Subcutaneous abdominal adipose tissue (tissue), 5 donors: ENCODE measurements around the gene EXOC1L.

ENCODE experiments used
- H3K27ac ChIP-seq: one replicate; pipeline ENCODE4 v1.7.0; 2013; ENCODE audit warnings: low read depth, mild to moderate bottlenecking, inconsistent platforms, low read length, moderate library complexity
- H3K27me3 ChIP-seq, 5 donors: one replicate each; pipeline ENCODE4 v1.7.0; 2013; ENCODE audit warnings: low read length in 5 of 5, inconsistent platforms in 1 of 5; ENCODE audit not compliant: control insufficient read depth in 5 of 5, insufficient read depth in 4 of 5
- H3K36me3 ChIP-seq, 5 donors: one replicate each; pipeline ENCODE4 v1.7.0; 2013; ENCODE audit warnings: low read length in 5 of 5; ENCODE audit not compliant: control insufficient read depth in 5 of 5, insufficient read depth in 5 of 5
- H3K4me1 ChIP-seq, 5 donors: one replicate each; pipeline ENCODE4 v1.7.0; 2013; ENCODE audit warnings: low read length in 5 of 5, mild to moderate bottlenecking in 3 of 5, moderate library complexity in 1 of 5; ENCODE audit not compliant: control insufficient read depth in 5 of 5, insufficient read depth in 5 of 5
- H3K4me3 ChIP-seq, 5 donors: one replicate each; pipeline ENCODE4 v1.7.0; 2013; ENCODE audit warnings: low read length in 5 of 5, low read depth in 1 of 5
- H3K9ac ChIP-seq, 5 donors: one replicate each; pipeline ENCODE4 v1.7.0; 2013; ENCODE audit warnings: low read length in 5 of 5, mild to moderate bottlenecking in 4 of 5, moderate library complexity in 3 of 5
- H3K9me3 ChIP-seq, 5 donors: one replicate each; pipeline ENCODE4 v1.7.0; 2013; ENCODE audit warnings: low read length in 5 of 5; ENCODE audit not compliant: control insufficient read depth in 5 of 5
- donor health status: healthy.
- donor health status: healthy.
- donor health status: healthy.
- donor health status: healthy.
- donor health status: healthy.

EXOC1L gene

GRCh38 chr4:55853484-55854046, 34.0 kb downstream of the EXOC1L start, which contains the start of gene EXOC1:
EXOC1 (plus strand) TSS chr4:55853648; CDS start chr4:55858324, 4,676 bp downstream.
- Histone ChIP-seq H3K36me3 (peaks cover 0 to 5% (median 3%) of the 10 kb centered on the region in 5 donors), H3K27ac (peak within 1 kb of the TSS; percentile 88), H3K4me3 (peak within 1 kb of the TSS; percentile 77 to 98 (median 95)), H3K9me3 (no peaks in the 10 kb centered on the region), H3K9ac (peak within 1 kb of the TSS; percentile 85 to 98 (median 93)), H3K4me1 (peaks cover 7 to 28% (median 22%) of the 10 kb centered on the region in 5 donors), H3K27me3 (peaks cover 0 to 3% (median 0%) of the 10 kb centered on the region in 5 donors)

DNA sequence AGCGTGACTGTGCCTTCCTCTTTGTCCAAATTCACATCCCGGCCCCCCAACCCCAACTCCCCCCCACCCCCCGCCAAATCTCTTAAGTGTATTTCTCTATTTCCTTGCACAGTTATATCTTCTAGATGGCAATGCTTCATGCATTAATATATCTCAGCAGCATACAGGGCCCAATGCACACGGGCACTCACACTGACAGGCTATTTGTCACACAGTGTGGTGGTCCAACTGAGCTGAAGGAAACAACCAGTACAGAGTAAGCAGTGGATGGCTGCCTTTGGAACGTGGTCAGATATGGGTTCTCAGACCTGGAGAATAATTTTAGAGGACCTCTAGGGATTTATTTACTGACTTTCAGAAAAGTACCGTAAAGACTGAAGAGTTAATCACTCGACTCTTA, 34.5 kb downstream of the EXOC1L start:
- Histone ChIP-seq H3K4me1 (peaks cover 7 to 28% (median 22%) of the 10 kb centered on the region in 5 donors), H3K4me3 (peak overlapping the region; percentile 77 to 98 (median 95)), H3K36me3 (peaks cover 0 to 7% (median 3%) of the 10 kb centered on the region in 5 donors), H3K27me3 (peaks cover 0 to 3% (median 0%) of the 10 kb centered on the region in 5 donors), H3K9ac (peak overlapping the region; percentile 85 to 98 (median 93)), H3K27ac (peak overlapping the region; percentile 88), H3K9me3 (no peaks in the 10 kb centered on the region)

DNA sequence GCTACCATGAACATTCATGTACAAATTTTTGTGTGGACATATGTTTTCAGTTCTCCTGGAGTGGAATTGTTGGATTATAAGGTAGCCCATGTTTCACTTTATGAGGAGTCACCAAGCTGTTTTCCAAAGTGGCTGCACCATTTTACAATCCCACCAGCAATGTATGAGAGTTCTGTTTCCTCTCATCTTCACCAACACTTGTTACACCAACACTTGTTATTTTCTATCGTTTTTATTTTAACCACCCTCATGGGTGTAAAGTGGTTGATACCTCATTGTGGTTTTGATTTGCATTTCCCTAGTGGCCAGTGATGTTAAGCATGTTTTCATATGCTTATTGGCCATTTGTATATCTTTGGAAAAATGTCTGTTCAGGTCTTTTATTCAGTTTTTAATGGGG, 38.0 kb downstream of the EXOC1L start:
- H3K9me3 ChIP-seq, result no peaks in the 10 kb centered on the region
- no peak overlapping the region for H3K4me3 ChIP-seq
- no peaks in the 10 kb centered on the region for H3K27me3 ChIP-seq
- H3K27ac ChIP-seq, result no peak overlapping the region
- H3K4me1 ChIP-seq, result peaks cover 7 to 24% (median 21%) of the 10 kb centered on the region in 5 donors
- no peak overlapping the region for H3K9ac ChIP-seq
- H3K36me3 ChIP-seq, result peaks cover 10 to 26% (median 15%) of the 10 kb centered on the region in 5 donors

GRCh38 chr4:55859711-55860110, 40.1 kb downstream of the EXOC1L start:
- no peak overlapping the region for H3K27ac ChIP-seq

DNA sequence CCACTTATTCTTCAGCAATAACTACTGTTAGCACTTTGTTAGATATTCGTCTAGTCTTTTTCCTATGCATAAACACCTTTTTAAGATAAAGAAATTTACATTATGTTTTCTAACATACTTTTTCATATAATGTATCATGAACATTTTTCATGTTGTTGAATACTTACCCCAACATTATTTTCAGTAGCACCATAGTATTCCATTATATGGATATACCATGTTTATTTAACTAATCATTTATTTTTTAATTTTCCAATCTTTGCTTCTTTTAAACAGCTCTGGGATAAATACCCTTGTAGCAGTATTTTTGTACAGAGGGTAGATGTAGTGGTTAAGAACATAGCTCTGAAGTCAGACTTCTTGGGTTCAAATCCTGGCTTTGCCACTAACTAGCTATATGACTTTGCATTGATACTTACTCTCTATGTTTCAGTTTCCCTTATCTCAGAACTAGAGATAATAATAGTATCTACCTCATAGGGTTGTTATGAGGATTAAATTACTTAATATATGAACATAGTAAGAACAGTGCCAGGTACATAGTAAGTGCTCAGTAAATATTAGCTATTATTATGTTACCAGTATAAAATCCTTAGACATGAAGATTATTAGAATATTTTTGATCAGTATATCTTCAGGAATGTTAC, 45.1 kb downstream of the EXOC1L start:
- Histone ChIP-seq H3K9ac (no peak overlapping the region), H3K4me3 (no peak overlapping the region), H3K27me3 (no peaks in the 10 kb centered on the region), H3K9me3 (no peaks in the 10 kb centered on the region), H3K36me3 (peaks cover 23 to 43% (median 36%) of the 10 kb centered on the region in 5 donors), H3K4me1 (peaks cover 0 to 20% (median 11%) of the 10 kb centered on the region in 5 donors), H3K27ac (peak overlapping the region; percentile 91)

More at GRCh38 chr4:55859711-55860110, 40.1 kb downstream of the EXOC1L start:
- Histone ChIP-seq H3K4me3 (no peak overlapping the region), H3K27me3 (no peaks in the 10 kb centered on the region), H3K36me3 (peaks cover 14 to 32% (median 21%) of the 10 kb centered on the region in 5 donors), H3K9me3 (no peaks in the 10 kb centered on the region), H3K4me1 (peaks cover 2 to 14% (median 8%) of the 10 kb centered on the region in 5 donors), H3K9ac (no peak overlapping the region)

DNA sequence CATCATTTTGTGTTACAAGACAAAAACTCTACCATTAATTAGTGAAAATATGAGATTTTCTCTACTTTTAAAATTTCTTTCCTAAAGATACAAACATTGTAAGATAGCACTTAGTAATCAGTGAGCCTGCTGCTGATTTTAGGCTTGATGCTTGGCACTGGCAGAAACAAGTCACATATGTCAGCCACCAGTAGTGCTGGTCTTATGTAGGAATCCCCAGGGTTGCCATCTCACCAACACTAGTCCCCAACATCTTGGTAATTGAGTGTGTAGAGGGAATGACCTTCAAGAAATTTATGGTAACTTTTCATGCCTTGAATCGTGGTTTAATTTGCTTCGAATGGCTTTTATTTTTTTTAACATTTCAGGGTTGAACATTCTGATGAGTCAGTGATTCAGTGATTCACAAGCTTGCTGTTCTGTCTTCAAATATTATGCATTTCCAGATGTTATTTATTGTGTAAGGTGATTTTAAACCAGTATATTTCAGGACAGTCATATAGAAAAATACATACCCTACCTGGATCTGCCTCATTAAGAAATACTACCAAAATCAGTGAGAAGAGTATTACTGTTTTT, 45.7 kb downstream of the EXOC1L start:
- Histone ChIP-seq H3K9me3 (no peaks in the 10 kb centered on the region), H3K4me3 (no peak overlapping the region), H3K27ac (peak overlapping the region; percentile 91), H3K27me3 (no peaks in the 10 kb centered on the region), H3K9ac (no peak overlapping the region), H3K36me3 (peaks cover 27 to 41% (median 31%) of the 10 kb centered on the region in 5 donors), H3K4me1 (peaks cover 0 to 20% (median 11%) of the 10 kb centered on the region in 5 donors)

DNA sequence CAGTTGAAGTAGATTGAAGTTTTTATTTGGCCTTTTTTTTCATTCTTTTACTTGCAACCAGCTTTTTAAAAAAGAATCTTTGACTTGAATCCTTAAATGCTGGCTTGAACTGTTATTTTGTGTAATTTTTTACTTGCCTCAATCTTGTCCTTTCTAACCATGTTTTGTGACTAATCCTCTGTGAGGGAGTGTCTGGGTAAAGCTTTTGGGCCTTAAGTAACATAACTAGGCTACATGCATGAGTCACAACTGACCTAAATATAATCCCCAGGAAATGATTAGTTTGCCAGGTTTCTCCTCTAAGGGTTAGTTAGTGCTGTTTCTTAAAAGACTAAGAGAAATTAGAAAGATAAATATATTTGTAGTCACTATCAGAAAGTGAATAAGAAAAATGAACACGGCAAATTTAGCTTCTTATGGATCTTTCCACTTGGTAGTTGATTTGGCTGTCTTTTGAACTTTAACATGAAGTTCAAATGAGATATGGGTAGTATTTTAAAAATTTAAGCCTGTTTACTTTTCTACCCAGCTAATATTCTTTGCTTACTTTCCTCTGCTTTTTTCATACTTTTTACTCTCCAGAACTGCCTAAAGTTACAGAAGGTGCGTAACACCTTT, 46.8 kb downstream of the EXOC1L start:
- no peak overlapping the region for H3K4me3 ChIP-seq
- H3K4me1 ChIP-seq, result peaks cover 0 to 23% (median 17%) of the 10 kb centered on the region in 5 donors
- peak overlapping the region; percentile 91 for H3K27ac ChIP-seq
- no peaks in the 10 kb centered on the region for H3K9me3 ChIP-seq
- H3K36me3 ChIP-seq, result peaks cover 22 to 45% (median 33%) of the 10 kb centered on the region in 5 donors
- H3K9ac ChIP-seq, result peak overlapping the region in 2 of 5 donors; percentile 25 to 56
- no peaks in the 10 kb centered on the region for H3K27me3 ChIP-seq

DNA sequence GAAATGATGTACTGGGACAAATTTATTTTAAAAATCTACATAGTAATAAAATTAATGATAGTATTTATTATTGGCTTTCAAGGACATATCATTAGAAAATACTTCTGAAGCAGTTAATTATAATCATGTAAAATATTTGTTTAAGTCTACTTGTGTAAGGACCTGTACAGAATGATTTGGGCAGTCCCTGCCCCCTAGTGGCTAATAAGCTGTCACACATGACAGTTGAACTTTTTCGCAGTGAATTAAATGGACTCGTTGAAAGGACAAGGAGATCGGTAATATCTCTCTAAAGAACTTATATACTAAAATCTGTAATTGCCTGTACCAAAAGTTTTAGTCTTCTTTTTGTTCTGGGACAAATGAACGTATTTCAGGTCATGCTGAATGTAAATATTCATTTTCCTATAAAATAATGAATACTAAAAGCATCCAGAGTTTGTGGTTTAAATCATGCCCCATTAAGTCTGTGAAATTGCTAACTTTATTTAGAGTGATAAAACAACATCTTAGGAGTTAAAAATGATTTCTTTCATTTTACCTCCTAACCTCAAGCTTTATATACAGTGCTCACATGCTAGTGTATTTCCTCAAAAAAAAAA, 47.5 kb downstream of the EXOC1L start:
- H3K9me3 ChIP-seq, result no peaks in the 10 kb centered on the region
- H3K27me3 ChIP-seq, result no peaks in the 10 kb centered on the region
- H3K9ac ChIP-seq, result peak overlapping the region in 2 of 5 donors; percentile 25 to 56
- peaks cover 0 to 25% (median 23%) of the 10 kb centered on the region in 5 donors for H3K4me1 ChIP-seq
- peak overlapping the region; percentile 91 for H3K27ac ChIP-seq
- no peak overlapping the region for H3K4me3 ChIP-seq
- peaks cover 22 to 50% (median 33%) of the 10 kb centered on the region in 5 donors for H3K36me3 ChIP-seq

DNA sequence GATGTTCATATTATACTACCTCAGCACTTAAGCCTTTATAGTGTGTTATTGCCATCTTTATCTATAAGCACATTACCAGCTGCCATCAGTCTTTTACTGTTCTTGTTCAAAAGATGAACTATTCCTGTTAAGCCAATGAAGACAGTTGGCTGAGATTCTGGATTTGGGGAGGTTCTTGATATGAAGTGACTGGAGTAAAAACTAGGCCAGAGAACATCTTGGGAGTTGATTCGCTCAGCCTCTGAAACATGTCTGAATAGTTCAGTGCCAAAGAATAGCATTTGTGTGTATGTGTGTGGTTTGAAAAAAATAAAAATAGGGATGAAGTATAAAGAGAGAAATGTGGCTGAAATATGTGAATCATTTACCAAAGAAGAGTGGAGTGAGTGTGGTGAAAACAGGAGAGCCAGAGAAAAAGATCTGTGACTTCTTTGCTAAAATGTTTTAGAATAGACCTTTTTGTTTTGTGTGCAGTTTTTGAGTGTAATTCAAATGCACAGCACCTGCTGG, 49.0 kb downstream of the EXOC1L start:
- Histone ChIP-seq H3K9ac (no peak overlapping the region), H3K36me3 (peaks cover 21 to 54% (median 37%) of the 10 kb centered on the region in 5 donors), H3K4me1 (peaks cover 0 to 25% (median 23%) of the 10 kb centered on the region in 5 donors), H3K27me3 (no peaks in the 10 kb centered on the region), H3K4me3 (no peak overlapping the region), H3K9me3 (no peaks in the 10 kb centered on the region), H3K27ac (no peak overlapping the region)
